H7 (cell line): ENCODE results near the gene SH2D1B. TPM values are rescaled to one million over a fixed set of nuclear protein-coding genes. Genes with fewer than 3 reads are reported as not detected.

Source experiments
- DNase-seq: peaks from one replicate; pipeline ENCODE4 v3.0.0; 2012
- H3K27me3 ChIP-seq: 2 replicates; pipeline ENCODE4 v1.6.0; 2011; ENCODE audit warnings: mild to moderate bottlenecking, low read length; ENCODE audit not compliant: control insufficient read depth, insufficient read depth
- H3K36me3 ChIP-seq: replicated peaks from 2 replicates; pipeline ENCODE4 v1.5.1; 2011; ENCODE audit warnings: low read length; ENCODE audit not compliant: control insufficient read depth, insufficient read depth
- H3K4me3 ChIP-seq: 2 replicates; pipeline ENCODE4 v1.5.1; 2011; ENCODE audit warnings: low read depth, mild to moderate bottlenecking, control low read depth, low read length, moderate library complexity; ENCODE audit not compliant: insufficient read depth
- total RNA-seq: library from RNA; depleted of rRNA; stranded (reverse); fragments of >200 nt; shearing (Covaris generic); gene quantifications from 2 replicates; pipeline ENCODE4 v1.2.3, GENCODE V29; 2014

Gene SH2D1B
- total RNA-seq, 1 experiment from 2014 or later = not detected

DNA sequence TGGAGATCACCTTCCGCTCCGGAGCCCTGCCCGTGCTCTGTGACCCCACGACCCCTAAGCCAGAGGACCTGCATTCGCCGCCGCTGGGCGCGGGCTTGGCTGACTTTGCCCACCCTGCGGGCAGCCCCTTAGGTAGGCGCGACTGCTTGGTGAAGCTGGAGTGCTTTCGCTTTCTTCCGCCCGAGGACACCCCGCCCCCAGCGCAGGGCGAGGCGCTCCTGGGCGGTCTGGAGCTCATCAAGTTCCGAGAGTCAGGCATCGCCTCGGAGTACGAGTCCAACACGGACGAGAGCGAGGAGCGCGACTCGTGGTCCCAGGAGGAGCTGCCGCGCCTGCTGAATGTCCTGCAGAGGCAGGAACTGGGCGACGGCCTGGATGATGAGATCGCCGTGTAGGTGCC lies 44.9 kb downstream of the SH2D1B start:
- H3K27me3 ChIP-seq = no peaks in the 10 kb centered on the region
- DNase-seq = no peak
- H3K4me3 ChIP-seq = no peak overlapping the region
- no peaks in the 10 kb centered on the region; the same call in 1 of the 2 replicates for H3K36me3 ChIP-seq

DNA sequence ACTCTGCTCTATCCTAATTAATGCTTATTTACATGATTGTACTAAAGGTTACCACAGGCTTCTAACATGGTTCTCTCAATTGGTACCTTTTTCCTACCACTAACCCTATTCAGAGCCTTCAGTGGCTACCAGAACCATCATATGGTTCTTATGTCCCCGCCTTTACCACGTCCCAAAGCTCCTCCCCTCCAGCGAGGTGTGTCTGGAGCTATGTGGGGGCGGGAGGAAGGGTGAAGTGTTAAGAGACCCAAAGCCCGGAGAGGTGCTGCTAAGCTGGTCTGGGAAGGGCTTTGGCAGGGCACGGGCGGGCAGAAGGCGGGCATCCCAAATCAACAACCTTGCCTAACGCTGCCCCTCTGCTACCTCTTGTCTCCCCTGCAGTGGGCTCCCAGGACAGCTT lies 45.3 kb downstream of the SH2D1B start:
- no peaks in the 10 kb centered on the region; the same call in none of the 2 replicates for H3K36me3 ChIP-seq
- H3K4me3 ChIP-seq = no peak overlapping the region
- DNase-seq = no peak
- H3K27me3 ChIP-seq = no peaks in the 10 kb centered on the region

DNA sequence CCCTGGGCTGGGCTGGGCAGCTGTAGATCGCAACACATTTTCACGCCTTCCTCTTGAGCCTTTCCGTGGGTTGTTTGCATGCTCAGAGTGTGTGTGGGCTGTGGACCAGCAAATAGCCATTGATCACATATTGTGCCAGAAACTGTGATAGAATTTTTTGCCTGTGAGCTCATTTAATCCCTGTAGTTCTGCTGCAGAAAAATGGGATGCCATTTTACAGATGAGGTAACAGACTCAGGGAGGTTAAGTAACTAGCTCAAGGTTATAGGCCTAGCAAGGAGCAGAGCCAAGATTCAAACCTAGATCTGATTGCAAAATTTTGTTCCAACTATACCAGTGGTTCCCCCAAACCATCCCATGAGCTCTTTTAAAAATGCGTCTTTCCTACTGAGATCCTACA lies 45.8 kb downstream of the SH2D1B start:
- no peaks in the 10 kb centered on the region; the same call in none of the 2 replicates for H3K36me3 ChIP-seq
- no peak for DNase-seq
- no peaks in the 10 kb centered on the region for H3K27me3 ChIP-seq
- H3K4me3 ChIP-seq = no peak overlapping the region

DNA sequence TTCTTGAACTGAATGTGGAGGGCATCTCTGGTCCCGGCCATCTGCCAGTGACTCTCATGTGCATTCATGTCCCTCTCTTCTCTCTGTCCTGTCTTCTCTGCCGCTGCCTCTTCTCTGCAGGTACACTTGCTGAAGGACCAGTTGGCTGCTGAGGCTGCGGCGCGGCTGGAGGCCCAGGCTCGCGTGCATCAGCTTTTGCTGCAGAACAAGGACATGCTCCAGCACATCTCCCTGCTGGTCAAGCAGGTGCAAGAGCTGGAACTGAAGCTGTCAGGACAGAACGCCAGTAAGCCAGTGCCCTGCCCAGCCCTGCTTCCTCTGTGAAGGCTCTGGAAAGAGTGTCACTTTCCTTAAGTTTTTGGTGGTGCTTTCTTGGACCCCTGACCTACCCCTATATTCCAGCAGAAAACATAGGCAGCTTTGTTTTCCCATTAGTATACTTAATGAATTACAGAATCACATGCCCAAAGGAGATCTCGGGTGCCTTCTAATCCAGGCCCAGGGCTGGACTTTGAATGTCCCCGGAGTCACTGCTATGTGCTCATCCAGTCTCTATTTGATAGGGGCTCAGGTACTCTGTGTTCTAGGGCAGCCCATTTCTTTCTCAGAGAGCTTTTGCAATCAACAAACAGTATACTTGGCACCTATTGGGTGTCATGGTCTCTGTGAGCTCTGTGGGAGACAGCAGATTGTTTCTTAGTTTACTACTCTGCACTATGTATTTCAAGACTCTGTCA lies 46.5 kb downstream of the SH2D1B start:
- H3K27me3 ChIP-seq = no peaks in the 10 kb centered on the region
- no peak overlapping the region for H3K4me3 ChIP-seq
- DNase-seq = no peak
- H3K36me3 ChIP-seq = no peaks in the 10 kb centered on the region; the same call in none of the 2 replicates

DNA sequence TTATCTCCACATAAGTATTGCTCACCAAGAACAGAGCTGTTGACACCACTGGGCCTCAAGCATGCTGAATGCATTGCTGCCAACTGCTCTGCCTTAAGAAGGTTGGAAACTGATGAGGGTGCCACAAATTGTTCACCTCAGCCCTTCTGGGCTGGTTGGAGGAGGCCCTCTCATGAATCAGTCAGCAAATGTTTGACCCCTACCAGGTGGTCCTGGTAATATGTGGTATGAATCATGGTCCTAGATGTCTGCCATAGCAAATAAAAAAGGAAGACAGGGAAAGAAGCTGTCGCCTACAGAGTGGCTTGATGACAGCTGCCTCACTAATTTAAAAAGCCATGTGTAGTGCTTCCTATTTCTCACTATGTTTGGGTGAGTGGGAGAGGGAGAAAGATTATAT lies 47.4 kb downstream of the SH2D1B start:
- DNase-seq = no peak
- Histone ChIP-seq H3K27me3 (no peaks in the 10 kb centered on the region), H3K36me3 (no peaks in the 10 kb centered on the region; the same call in none of the 2 replicates), H3K4me3 (no peak overlapping the region)

DNA sequence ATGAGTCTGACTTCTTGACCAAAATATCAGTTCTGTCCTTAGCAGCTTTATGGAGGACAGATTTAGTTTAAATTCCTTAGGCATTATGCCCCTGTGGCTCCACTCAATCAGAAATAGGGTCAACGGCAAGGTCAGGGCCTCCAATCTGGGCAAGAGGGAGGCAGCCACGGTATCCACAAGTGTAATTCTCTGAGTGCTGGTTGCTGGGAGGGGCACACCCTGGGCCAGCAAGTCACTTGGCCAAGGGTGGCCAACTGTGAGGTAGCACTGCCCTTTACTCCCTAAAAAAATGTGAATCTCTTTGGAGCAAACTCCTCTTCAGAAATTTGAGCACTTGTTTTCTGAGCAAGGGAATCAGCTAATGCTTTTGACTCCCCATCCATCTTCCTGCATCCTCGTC lies 48.1 kb downstream of the SH2D1B start:
- Histone ChIP-seq H3K36me3 (no peaks in the 10 kb centered on the region; the same call in none of the 2 replicates), H3K4me3 (no peak overlapping the region), H3K27me3 (no peaks in the 10 kb centered on the region)
- no peak for DNase-seq

DNA sequence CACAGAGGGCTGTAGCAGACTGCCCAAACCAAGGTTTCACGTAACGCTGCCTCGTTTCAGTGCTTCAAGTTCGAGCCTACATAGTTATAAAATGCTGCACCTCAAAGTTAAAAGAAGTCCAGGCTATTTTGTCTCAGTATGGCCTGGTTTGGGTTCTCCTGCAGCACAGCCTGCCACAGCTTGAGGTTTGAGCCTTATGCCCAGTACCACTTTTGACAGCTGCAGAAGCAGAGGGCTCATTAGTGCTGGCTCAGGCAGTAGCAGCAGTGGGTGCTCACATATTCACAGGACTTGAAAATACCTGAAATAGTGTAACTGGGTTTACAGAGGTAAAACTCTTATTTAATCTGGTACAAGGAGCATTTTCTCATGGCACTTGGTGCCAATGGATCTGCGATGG lies 50.6 kb downstream of the SH2D1B start:
- no peak for DNase-seq
- Histone ChIP-seq H3K36me3 (no peaks in the 10 kb centered on the region; the same call in 1 of the 2 replicates), H3K4me3 (no peak overlapping the region), H3K27me3 (no peaks in the 10 kb centered on the region)

DNA sequence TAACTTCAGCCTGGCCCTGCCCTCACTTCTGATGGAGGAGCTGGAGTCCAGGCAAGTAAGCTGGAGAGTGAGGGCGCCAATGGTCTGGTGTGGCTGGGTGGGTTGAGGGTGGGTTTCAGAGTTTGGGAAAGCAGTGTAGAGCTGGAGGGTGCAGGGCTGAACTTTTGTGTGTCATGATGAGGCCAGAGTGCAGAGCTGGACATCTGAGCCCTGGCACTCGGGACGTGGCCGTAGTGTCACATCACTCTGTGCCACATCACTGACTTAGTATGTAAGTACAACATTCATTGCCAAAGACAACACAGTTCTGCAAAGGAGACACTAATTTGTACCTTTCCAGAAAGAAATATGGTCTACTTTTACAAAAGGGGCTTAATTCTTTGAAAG lies 51.1 kb downstream of the SH2D1B start:
- no peak overlapping the region for H3K4me3 ChIP-seq
- no peaks in the 10 kb centered on the region for H3K27me3 ChIP-seq
- H3K36me3 ChIP-seq = no peaks in the 10 kb centered on the region; the same call in 1 of the 2 replicates
- no peak for DNase-seq

DNA sequence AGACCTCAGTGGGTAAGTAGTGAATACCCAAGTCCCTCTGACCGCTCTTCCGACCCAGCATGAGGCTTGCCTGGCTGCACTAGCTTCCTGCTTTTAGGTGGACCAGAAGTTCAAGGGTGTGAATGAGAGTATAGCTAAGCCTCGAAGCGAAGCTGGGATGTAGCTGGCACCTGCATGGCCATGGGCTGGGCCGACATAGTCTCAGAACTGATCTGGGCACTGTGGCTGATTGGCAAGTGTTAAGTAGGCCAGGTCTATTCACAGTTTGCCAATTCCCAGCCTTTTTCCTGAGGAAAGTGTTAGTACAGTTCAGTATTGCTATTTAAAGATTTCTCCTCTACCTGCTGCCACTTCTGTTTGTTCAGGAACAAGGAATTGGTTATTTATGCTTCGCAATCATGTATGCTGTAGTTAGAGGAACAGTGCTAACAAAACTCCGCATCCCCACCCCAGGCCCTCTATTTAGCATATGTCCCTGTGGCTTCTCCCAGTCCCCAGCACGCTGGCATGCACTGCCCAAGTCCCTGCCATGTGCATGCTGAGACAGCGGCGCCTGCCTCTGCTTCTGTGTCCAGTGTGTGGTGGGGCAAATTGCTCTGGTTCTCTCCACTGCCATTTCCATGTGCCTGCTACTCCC lies 51.6 kb downstream of the SH2D1B start:
- Histone ChIP-seq H3K36me3 (no peaks in the 10 kb centered on the region; the same call in 1 of the 2 replicates), H3K4me3 (no peak overlapping the region), H3K27me3 (no peaks in the 10 kb centered on the region)
- DNase-seq = no peak

DNA sequence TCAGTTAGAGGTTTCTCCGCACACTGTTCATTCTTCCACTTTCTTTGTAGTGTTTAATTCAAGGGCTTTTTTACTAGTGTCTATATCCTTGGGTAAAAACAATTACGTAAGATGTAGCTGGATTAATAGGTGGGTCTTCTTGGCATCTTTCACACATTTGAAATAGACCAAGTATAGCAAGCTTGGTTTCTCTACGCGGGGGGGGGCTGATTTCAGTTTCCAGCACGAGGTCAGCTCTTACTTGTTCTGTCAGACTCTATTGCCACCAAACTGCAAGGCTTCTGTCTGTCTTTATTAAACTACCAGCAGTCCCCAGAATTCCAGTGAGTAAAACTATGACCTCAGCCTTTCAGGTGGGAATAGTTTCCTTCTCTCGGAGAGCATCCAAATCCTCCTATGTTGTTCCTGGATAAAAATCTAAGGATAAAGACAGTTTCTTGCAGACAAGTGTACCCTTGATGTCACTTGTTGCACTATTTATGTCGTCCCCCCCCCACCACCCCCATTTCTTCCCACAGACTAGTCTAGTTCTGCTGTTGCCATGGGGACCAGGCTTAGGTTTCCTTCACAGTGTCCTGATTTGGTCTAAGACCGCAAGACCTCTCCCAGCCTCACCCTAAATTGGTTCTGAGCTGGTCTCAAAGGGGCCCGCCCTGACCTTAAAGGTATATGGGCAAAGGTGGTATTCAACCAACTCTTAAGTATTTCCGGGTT lies 52.3 kb downstream of the SH2D1B start:
- no peak overlapping the region for H3K4me3 ChIP-seq
- no peaks in the 10 kb centered on the region; the same call in none of the 2 replicates for H3K36me3 ChIP-seq
- peak; percentile 3 for DNase-seq
- H3K27me3 ChIP-seq = no peaks in the 10 kb centered on the region

DNA sequence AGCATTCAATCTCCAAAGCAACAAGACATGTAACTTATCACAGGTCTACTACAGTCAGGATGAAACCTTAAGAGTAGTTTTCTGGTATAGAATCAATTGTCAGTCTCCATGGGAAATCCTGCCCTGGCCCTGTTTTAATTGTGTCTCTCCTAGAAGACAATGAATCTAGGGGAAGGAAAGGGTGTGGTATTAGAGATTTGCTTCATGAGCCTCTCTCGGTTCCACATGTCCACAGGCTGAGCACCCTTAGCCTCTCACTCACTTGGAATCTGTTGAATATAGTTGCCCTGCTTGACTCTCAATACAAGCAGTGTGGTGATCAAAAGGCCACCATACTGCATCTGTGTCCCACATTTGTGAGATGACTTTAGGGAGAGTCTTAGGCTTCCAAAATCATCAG lies 53.0 kb downstream of the SH2D1B start:
- Histone ChIP-seq H3K27me3 (no peaks in the 10 kb centered on the region), H3K4me3 (no peak overlapping the region), H3K36me3 (no peaks in the 10 kb centered on the region; the same call in none of the 2 replicates)
- no peak for DNase-seq

DNA sequence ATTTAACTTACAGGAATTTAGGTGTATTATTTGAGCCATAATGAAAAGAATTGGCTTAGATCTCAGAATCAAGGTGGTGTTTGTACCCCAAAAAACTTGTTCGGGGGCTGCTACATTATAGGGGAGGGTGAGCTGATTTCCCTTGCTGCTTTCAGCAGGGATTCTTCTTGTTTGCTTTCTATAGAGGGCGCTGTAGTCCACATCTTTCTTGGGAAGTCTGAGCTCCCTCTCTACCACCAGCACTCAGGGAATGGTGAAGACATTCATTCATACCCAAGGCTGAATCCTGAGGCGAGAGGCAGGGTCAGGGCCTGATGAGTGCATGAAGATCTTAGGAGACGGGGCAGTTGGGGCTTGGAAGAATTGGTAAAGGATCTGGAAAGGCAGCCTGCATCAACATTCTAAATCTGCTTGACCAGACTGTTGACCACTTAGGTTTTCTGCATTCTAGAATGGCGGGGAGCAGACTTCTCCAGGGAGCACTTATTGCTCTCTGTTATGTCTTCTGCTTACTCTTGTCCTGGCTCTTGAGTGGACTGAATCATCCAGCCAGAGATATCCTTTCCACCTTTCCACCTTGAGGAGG lies 54.2 kb downstream of the SH2D1B start:
- DNase-seq = peak; percentile 85
- no peak overlapping the region for H3K4me3 ChIP-seq
- H3K27me3 ChIP-seq = no peaks in the 10 kb centered on the region
- H3K36me3 ChIP-seq = no peaks in the 10 kb centered on the region; the same call in none of the 2 replicates

DNA sequence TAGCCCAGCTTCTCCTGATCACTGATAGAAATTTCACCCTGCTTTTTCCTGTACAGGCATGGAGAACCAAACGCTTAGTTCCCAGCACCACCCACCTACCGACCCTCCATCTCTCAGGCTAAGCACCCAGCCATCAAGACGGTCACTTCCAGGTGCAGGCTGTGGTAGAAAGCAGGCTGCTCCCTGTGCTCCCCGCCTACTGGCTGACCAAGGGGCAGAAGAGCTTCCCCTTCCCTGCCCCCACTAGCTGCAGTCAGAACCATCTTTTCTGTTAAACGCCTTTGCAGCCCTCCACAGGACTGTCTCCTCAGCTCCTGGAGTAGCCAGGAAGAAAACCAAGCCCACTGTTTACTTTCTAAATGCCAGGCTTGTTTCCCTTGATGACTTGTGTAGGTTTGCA lies 58.2 kb downstream of the SH2D1B start:
- Histone ChIP-seq H3K27me3 (no peaks in the 10 kb centered on the region), H3K36me3 (no peaks in the 10 kb centered on the region; the same call in 1 of the 2 replicates), H3K4me3 (no peak overlapping the region)
- no peak for DNase-seq

DNA sequence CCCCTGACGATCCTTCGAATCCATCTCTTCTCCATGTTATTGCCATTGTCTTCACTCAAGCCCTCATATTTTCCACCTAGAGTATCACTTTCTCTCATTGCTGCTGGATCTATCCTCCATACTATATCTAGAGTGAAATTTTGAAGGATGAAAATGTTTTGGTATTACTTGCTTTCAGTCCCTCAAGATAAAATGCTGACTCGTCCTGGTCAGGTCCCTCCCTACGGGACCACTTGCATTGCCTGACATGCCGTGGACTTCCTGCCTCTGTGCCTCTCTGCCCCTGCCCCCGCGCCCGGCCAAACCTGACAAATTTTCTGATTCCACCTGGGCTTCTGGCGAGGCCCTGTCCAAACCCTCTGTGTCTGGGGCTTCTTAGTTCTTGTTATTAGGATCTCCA lies 58.9 kb downstream of the SH2D1B start:
- Histone ChIP-seq H3K27me3 (no peaks in the 10 kb centered on the region), H3K36me3 (no peaks in the 10 kb centered on the region; the same call in 1 of the 2 replicates), H3K4me3 (no peak overlapping the region)
- DNase-seq = no peak
